ENCODE data around the gene RBM12.

DNA sequence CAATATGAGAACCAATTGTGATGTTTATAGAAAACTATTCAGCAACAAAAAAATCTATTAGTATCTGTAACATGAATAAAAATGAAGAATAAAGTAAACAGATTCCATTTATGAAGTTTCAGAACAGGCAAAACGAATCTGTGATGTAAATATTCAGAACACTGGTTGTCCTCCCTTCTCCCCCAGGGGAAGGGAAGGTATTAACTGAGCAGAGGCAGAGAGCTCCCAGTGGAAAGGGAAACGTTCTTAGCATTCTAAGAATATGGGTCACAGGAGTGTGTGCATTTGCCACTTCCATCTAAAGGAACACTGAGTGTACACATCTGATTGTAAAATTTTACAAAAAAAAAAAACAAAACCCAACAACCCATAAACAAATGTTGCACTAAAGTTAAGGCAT lies 25.9 kb downstream of the RBM12 start:
- TF ChIP-seq, protein P1, sequence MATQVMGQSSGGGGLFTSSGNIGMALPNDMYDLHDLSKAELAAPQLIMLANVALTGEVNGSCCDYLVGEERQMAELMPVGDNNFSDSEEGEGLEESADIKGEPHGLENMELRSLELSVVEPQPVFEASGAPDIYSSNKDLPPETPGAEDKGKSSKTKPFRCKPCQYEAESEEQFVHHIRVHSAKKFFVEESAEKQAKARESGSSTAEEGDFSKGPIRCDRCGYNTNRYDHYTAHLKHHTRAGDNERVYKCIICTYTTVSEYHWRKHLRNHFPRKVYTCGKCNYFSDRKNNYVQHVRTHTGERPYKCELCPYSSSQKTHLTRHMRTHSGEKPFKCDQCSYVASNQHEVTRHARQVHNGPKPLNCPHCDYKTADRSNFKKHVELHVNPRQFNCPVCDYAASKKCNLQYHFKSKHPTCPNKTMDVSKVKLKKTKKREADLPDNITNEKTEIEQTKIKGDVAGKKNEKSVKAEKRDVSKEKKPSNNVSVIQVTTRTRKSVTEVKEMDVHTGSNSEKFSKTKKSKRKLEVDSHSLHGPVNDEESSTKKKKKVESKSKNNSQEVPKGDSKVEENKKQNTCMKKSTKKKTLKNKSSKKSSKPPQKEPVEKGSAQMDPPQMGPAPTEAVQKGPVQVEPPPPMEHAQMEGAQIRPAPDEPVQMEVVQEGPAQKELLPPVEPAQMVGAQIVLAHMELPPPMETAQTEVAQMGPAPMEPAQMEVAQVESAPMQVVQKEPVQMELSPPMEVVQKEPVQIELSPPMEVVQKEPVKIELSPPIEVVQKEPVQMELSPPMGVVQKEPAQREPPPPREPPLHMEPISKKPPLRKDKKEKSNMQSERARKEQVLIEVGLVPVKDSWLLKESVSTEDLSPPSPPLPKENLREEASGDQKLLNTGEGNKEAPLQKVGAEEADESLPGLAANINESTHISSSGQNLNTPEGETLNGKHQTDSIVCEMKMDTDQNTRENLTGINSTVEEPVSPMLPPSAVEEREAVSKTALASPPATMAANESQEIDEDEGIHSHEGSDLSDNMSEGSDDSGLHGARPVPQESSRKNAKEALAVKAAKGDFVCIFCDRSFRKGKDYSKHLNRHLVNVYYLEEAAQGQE (tag by site-specific recombination; IDR thresholded peaks at IDR 0.05) = no peak
- TF ChIP-seq, protein P2, sequence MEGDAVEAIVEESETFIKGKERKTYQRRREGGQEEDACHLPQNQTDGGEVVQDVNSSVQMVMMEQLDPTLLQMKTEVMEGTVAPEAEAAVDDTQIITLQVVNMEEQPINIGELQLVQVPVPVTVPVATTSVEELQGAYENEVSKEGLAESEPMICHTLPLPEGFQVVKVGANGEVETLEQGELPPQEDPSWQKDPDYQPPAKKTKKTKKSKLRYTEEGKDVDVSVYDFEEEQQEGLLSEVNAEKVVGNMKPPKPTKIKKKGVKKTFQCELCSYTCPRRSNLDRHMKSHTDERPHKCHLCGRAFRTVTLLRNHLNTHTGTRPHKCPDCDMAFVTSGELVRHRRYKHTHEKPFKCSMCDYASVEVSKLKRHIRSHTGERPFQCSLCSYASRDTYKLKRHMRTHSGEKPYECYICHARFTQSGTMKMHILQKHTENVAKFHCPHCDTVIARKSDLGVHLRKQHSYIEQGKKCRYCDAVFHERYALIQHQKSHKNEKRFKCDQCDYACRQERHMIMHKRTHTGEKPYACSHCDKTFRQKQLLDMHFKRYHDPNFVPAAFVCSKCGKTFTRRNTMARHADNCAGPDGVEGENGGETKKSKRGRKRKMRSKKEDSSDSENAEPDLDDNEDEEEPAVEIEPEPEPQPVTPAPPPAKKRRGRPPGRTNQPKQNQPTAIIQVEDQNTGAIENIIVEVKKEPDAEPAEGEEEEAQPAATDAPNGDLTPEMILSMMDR (tag by site-specific recombination; IDR thresholded peaks at IDR 0.05) = no peak
- TF ChIP-seq PRDM1 (tag by site-specific recombination; IDR thresholded peaks at IDR 0.05) = no peak
- TF ChIP-seq ZNF146 (tag by site-specific recombination; IDR thresholded peaks at IDR 0.05) = no peak

Measured in HEK293 (cell line).